ENCODE measurements around the gene GSX2. TPM values are rescaled to one million over a fixed set of nuclear protein-coding genes. Genes with fewer than 3 reads are reported as not detected.

GSX2 gene
- total RNA-seq, 1 donor from 2014 or later, result not detected

GRCh38 chr4:54146139-54146538 lies 46.2 kb downstream of the GSX2 start:
- no peaks in the 10 kb centered on the region for H3K9me3 Mint-ChIP-seq (ENCODE audit: low read depth)
- no peaks in the 10 kb centered on the region for H3K36me3 Mint-ChIP-seq (ENCODE audit: low read depth)

GRCh38 chr4:54149323-54149722 lies 49.4 kb downstream of the GSX2 start:
- Mint-ChIP-seq H3K36me3 (ENCODE audit: low read depth) (no peaks in the 10 kb centered on the region), H3K27me3 (ENCODE audit: low read depth) (no peaks in the 10 kb centered on the region), H3K27ac (ENCODE audit: unreplicated experiment) (no peak overlapping the region), H3K4me3 (ENCODE audit: unreplicated experiment) (no peak overlapping the region), H3K9me3 (ENCODE audit: low read depth) (no peaks in the 10 kb centered on the region), H3K4me1 (ENCODE audit: low read depth) (peaks cover 21% of the 10 kb centered on the region)
- no peak for DNase-seq (ENCODE audit: low spot score)
- TF ChIP-seq CTCF (IDR thresholded peaks at IDR 0.05), result no peak

More at GRCh38 chr4:54146139-54146538, 46.2 kb downstream of the GSX2 start:
- H3K4me1 Mint-ChIP-seq (ENCODE audit: low read depth), result peaks cover 3% of the 10 kb centered on the region
- no peak for TF ChIP-seq CTCF (IDR thresholded peaks at IDR 0.05)
- no peak for DNase-seq (ENCODE audit: low spot score)
- H3K27ac Mint-ChIP-seq (ENCODE audit: unreplicated experiment), result no peak overlapping the region
- H3K27me3 Mint-ChIP-seq (ENCODE audit: low read depth), result no peaks in the 10 kb centered on the region
- H3K4me3 Mint-ChIP-seq (ENCODE audit: unreplicated experiment), result no peak overlapping the region

Other genes with a start within 250 kb of the GSX2 start
- gene CHIC2, start 35.6 kb upstream of the GSX2 start, total RNA-seq, result 31.3 to 38.5 TPM (median 36.1 TPM) in 3 replicates
- gene PDGFRA, start 129.1 kb downstream of the GSX2 start, total RNA-seq, result 62.7 to 112 TPM (median 69.6 TPM) in 3 replicates

Data from chondrocyte (in vitro differentiated cells).